22Rv1 (cell line): Measurements from ENCODE around the gene PLAU.

ENCODE experiments used
- CTCF ChIP-seq: fragments of 450-650 bp; IDR thresholded peaks from 2 replicates; pipeline ENCODE4 v1.5.1; 2017; ENCODE audit warnings: mild to moderate bottlenecking
- ZFX ChIP-seq: fragments of 450-650 bp; IDR thresholded peaks from 2 replicates; pipeline ENCODE4 v1.6.1; 2017; ENCODE audit warnings: antibody characterized with exemption, borderline replicate concordance

- no peak for TF ChIP-seq CTCF
- no peak for TF ChIP-seq ZFX
Measured at GRCh38 chr10:73875139-73875475, 35.8 kb upstream of the PLAU start.
